Keratinocyte (primary cell): ENCODE results near the gene PLCL2.

Source experiments
- CTCF ChIP-seq, 3 experiments: IDR thresholded peaks in 1 of 3; conservative IDR thresholded peaks in 1 of 3; optimal IDR thresholded peaks in 1 of 3; 2 replicates in 2 of 3; 3 replicates in 1 of 3; pipeline versions ENCODE3 to v1.5.1; 2011; ENCODE audit warnings: low read length in 3 of 3, mild to moderate bottlenecking in 3 of 3, moderate library complexity in 2 of 3, control low read depth in 1 of 3, inconsistent platforms in 1 of 3; ENCODE audit not compliant: insufficient read depth in 2 of 3; ENCODE audit errors: extremely low read depth in 1 of 3
- EZH2 ChIP-seq: IDR thresholded peaks from one replicate; pipeline ENCODE4 v1.6.1; 2012; ENCODE audit warnings: inconsistent platforms, mild to moderate bottlenecking, low read length, moderate library complexity

GRCh38 chr3:17014709-17015108 lies 130.0 kb downstream of the PLCL2 start:
- no peak for TF ChIP-seq CTCF (optimal IDR thresholded peaks at IDR 0.05 in 1 of 3, IDR thresholded peaks at IDR 0.05 in 1 of 3, conservative IDR thresholded peaks at IDR 0.05 in 1 of 3; ENCODE audit: extremely low read depth in 1 of 3, insufficient read depth in 2 of 3, low read length in 3 of 3)
- no peak for TF ChIP-seq EZH2
